ENCODE data around the gene OR6S1. TPM values are rescaled to one million over a fixed set of nuclear protein-coding genes. Genes with fewer than 3 reads are reported as not detected.

Gene OR6S1
- total and polyA plus RNA-seq, 8 donors, result not detected

DNA sequence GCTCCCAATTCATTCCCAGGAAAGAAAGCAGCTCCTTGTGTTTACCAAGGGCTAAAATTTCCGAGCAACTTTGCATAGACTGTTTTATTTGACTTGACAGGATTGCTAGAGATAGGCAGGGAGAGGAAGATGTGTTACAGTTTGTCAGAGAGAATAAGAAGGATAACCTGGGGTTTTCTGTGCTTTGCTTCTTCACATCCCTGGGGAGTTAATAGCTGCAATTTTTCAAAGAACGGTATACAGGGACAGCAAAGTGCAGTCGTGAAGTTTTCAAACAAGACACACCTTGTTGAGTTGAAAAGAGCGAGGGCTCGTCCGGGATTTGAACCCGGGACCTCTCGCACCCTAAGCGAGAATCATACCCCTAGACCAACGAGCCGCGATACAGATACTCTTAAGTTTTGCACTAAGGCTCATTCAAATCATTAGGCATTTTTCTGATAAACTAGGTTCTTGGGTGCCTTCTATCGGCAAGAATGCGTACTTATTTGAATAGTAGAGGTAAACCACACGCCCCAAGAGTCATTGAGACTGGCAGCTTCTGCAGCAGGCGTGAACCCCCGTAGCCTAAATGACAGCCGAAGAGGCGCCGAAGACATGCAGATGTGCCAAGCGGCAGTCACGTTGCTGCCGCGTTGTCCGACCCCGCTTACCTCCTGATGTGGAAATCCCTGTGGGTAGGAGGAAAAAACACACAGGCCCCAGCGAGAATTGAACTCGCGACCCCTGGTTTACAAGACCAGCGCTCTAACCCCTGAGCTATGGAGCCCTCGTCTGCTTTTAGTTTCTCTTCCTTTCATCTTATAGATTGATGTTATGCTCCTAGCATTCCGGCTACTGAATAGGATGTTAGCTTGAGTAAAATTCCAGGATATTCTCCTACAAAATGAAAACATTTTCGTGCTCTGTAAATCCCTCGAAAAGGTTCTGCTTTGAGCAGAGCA lies 28.1 kb downstream of the OR6S1 start:
- DNase-seq, result peak; percentile 82 to 96
- H3K27me3 ChIP-seq, result no peaks in the 10 kb centered on the region
- intact Hi-C loops (cut with DNase I; ENCODE audit: low total_unique reads), result no loop called here
- H3K9me3 ChIP-seq, result no peaks in the 10 kb centered on the region
- WGBS, 5 donors, result 0 to 1% (median 1%) methylated on average over 24 to 34 of the region's 34 CpGs
- no peaks in the 10 kb centered on the region for H3K36me3 ChIP-seq
- H3K27ac ChIP-seq, result peak overlapping the region; percentile 69 to 85 (median 80)
- peaks cover 9 to 62% (median 40%) of the 10 kb centered on the region in 4 donors for H3K4me1 ChIP-seq
- peak overlapping the region; percentile 45 to 53 (median 48) for H3K4me3 ChIP-seq
- no peak for TF ChIP-seq POLR2A (IDR thresholded peaks at IDR 0.05)
- TF ChIP-seq, protein P1, sequence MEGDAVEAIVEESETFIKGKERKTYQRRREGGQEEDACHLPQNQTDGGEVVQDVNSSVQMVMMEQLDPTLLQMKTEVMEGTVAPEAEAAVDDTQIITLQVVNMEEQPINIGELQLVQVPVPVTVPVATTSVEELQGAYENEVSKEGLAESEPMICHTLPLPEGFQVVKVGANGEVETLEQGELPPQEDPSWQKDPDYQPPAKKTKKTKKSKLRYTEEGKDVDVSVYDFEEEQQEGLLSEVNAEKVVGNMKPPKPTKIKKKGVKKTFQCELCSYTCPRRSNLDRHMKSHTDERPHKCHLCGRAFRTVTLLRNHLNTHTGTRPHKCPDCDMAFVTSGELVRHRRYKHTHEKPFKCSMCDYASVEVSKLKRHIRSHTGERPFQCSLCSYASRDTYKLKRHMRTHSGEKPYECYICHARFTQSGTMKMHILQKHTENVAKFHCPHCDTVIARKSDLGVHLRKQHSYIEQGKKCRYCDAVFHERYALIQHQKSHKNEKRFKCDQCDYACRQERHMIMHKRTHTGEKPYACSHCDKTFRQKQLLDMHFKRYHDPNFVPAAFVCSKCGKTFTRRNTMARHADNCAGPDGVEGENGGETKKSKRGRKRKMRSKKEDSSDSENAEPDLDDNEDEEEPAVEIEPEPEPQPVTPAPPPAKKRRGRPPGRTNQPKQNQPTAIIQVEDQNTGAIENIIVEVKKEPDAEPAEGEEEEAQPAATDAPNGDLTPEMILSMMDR (IDR thresholded peaks at IDR 0.05), result peak in 5 of 7 experiments; percentile 40 to 93 (median 69)
- TF ChIP-seq POLR2AphosphoS5 (IDR thresholded peaks at IDR 0.05), result peak in 2 of 3 donors; percentile 6 to 64
- no peak for TF ChIP-seq EP300 (IDR thresholded peaks at IDR 0.05)

DNA sequence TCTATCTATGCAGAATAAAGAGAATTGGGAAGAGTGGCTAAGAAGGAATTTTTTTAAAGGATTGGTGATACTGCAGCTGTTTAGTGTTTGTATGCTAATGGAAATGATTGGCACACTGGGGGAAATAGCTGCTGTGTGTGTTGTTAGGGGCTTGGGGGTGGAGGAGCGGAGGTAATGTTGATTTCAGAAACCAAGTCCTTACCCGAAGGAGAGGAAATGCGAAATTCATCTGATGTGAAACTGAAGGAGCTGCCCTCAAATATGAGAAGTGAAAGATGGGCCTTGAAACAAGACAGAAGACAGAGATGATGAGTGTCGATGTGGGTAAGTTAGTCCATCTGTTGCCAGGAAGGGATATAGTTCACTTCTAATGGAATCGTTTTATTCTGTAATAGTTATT lies 29.1 kb downstream of the OR6S1 start:
- 43 to 55% (median 45%) methylated on average over 5 of the region's 5 CpGs for WGBS, 5 donors
- H3K4me1 ChIP-seq, result peaks cover 9 to 57% (median 40%) of the 10 kb centered on the region in 4 donors
- intact Hi-C loops (cut with DNase I; ENCODE audit: low total_unique reads), result no loop called here
- H3K27me3 ChIP-seq, result no peaks in the 10 kb centered on the region
- no peak overlapping the region for H3K4me3 ChIP-seq
- H3K36me3 ChIP-seq, result no peaks in the 10 kb centered on the region
- H3K27ac ChIP-seq, result peak overlapping the region in 2 of 5 donors; percentile 80 to 85
- DNase-seq, result no peak
- TF ChIP-seq POLR2A (IDR thresholded peaks at IDR 0.05), result no peak
- TF ChIP-seq, protein P1 (IDR thresholded peaks at IDR 0.05), result no peak
- no peak for TF ChIP-seq POLR2AphosphoS5 (IDR thresholded peaks at IDR 0.05)
- TF ChIP-seq EP300 (IDR thresholded peaks at IDR 0.05), result no peak
- no peaks in the 10 kb centered on the region for H3K9me3 ChIP-seq

- no peak overlapping the region for H3K4me3 ChIP-seq
- peaks cover 9 to 57% (median 42%) of the 10 kb centered on the region in 4 donors for H3K4me1 ChIP-seq
- H3K9me3 ChIP-seq, result no peaks in the 10 kb centered on the region
- WGBS, 5 donors, result 38 to 67% (median 52%) methylated on average over 4 of the region's 4 CpGs
- H3K36me3 ChIP-seq, result no peaks in the 10 kb centered on the region
- no peaks in the 10 kb centered on the region for H3K27me3 ChIP-seq
- H3K27ac ChIP-seq, result no peak overlapping the region
- intact Hi-C loops (cut with DNase I; ENCODE audit: low total_unique reads), result no loop called here
- no peak for DNase-seq
- TF ChIP-seq EP300 (IDR thresholded peaks at IDR 0.05) (no peak), POLR2A (IDR thresholded peaks at IDR 0.05) (no peak), POLR2AphosphoS5 (IDR thresholded peaks at IDR 0.05) (no peak)
- TF ChIP-seq, protein P1 (IDR thresholded peaks at IDR 0.05), result no peak
Measured at GRCh38 chr14:20611277-20611676, 30.2 kb downstream of the OR6S1 start.

DNA sequence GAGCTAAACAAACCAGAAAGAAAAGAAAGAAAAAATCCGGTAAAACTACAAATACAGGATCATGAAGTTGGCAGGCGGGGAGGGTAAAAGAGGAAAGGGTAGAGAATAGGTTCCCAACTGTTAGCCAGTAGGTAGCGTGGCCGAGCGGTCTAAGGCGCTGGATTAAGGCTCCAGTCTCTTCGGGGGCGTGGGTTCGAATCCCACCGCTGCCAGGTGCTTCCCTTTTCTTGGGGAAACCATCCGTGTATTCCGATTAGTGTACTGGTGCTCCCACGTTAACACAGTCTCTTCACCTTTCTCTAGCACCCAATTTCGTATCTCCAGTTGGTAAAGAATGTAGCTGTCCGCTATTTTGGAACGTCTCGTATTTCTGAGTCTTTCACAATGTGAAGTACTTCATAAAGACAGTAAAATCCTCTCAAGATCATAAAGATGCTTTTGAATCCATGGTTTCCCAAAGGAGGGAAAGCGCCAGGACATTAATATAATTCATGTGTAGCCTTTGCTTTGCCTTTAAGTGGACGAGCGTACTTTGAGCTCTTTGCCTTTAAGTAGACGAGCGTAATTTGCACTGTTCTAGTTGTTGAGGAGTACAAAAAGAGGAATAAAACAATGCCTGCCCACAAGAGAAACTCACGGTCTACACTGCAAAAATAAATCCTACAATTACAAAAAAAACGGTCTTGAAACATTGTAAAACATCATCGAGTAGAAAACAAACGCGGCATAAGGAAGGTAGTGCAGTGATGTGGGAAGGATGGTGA lies 31.3 kb downstream of the OR6S1 start:
- peaks cover 9 to 57% (median 43%) of the 10 kb centered on the region in 4 donors for H3K4me1 ChIP-seq
- intact Hi-C loops (cut with DNase I; ENCODE audit: low total_unique reads), result no loop called here
- peak; percentile 84 to 89 for DNase-seq
- TF ChIP-seq POLR2AphosphoS5 (IDR thresholded peaks at IDR 0.05) (peak in 1 of 3 donors; percentile 40), EP300 (IDR thresholded peaks at IDR 0.05) (no peak)
- TF ChIP-seq, protein P1 (IDR thresholded peaks at IDR 0.05), result no peak
- H3K27me3 ChIP-seq, result no peaks in the 10 kb centered on the region
- 4 to 6% (median 5%) methylated on average over 27 of the region's 27 CpGs for WGBS, 5 donors
- H3K9me3 ChIP-seq, result no peaks in the 10 kb centered on the region
- no peaks in the 10 kb centered on the region for H3K36me3 ChIP-seq
- H3K27ac ChIP-seq, result peak overlapping the region; percentile 8 to 89 (median 70)
- H3K4me3 ChIP-seq, result peak overlapping the region; percentile 87 to 94 (median 91)
